Upper lobe of left lung (tissue), 4 donors: ENCODE measurements around the gene GLIPR1L1.

ENCODE experiments used
- CTCF ChIP-seq, 6 experiments: fragments of 450-650 bp in 4 of 6; fragments of 200-600 bp in 2 of 6; sonication (generic) in 2 of 6; IDR thresholded peaks; one replicate each; pipeline ENCODE4 v1.5.1; 2016 to 2019; ENCODE audit warnings: antibody characterized with exemption in 6 of 6
- POLR2A ChIP-seq, 4 donors: fragments of 450-650 bp; IDR thresholded peaks; one replicate each; pipeline ENCODE4 v1.5.1; 2016 to 2017; ENCODE audit warnings: antibody characterized with exemption in 4 of 4, mild to moderate bottlenecking in 2 of 4
- POLR2AphosphoS5 ChIP-seq, 2 donors: sonication (generic); formaldehyde crosslinking; IDR thresholded peaks; one replicate each; pipeline ENCODE4 v1.5.1; 2017; ENCODE audit warnings: antibody characterized with exemption in 2 of 2

- TF ChIP-seq CTCF (IDR thresholded peaks at IDR 0.05) (no peak), POLR2A (IDR thresholded peaks at IDR 0.05) (no peak), POLR2AphosphoS5 (IDR thresholded peaks at IDR 0.05) (no peak)
These were observed 11.1 kb downstream of the GLIPR1L1 start for GRCh38 chr12:75345531-75345930.
